GM18868 (cell line): ENCODE results near the gene SPAM1.
A peak's percentile ranks its signal among the peaks of the same experiment; 100 is the strongest.
"Not testable (repeated sequence)": the region's sequence is repeated elsewhere in the genome, so short reads cannot be mapped to it uniquely, and the experiment has no call there.

ENCODE experiments used
- ATAC-seq: cut with Tn5 transposase; IDR thresholded peaks from one replicate; pipeline ENCODE4 v1.9.1; 2021; ENCODE audit warnings: mild to moderate bottlenecking, moderate library complexity; ENCODE audit not compliant: unreplicated experiment

SPAM1 gene

GRCh38 chr7:123924941-123925340, at the start of gene SPAM1:
Gene SPAM1, plus strand, starts transcription at chr7:123925241. Its CDS starts 28,330 bp downstream, at chr7:123953571.
- no peak for ATAC-seq

GRCh38 chr7:123876557-123877256, 48.3 kb upstream of the SPAM1 start:
- ATAC-seq, result peak; percentile 54

- no peak for ATAC-seq
Measured at GRCh38 chr7:123879628-123880027, 45.4 kb upstream of the SPAM1 start.

GRCh38 chr7:123881300-123881699, 43.7 kb upstream of the SPAM1 start:
- no peak for ATAC-seq

GRCh38 chr7:123883154-123883553, 41.9 kb upstream of the SPAM1 start:
- no peak for ATAC-seq

- ATAC-seq, result no peak
Measured at GRCh38 chr7:123888192-123888591, 36.8 kb upstream of the SPAM1 start.

- ATAC-seq, result not testable (repeated sequence)
Measured at GRCh38 chr7:123894753-123895152, 30.3 kb upstream of the SPAM1 start.

- ATAC-seq, result no peak
Measured at GRCh38 chr7:123901101-123901500, 23.9 kb upstream of the SPAM1 start.

GRCh38 chr7:123905714-123906113, 19.3 kb upstream of the SPAM1 start:
- ATAC-seq, result no peak

GRCh38 chr7:123916240-123916724, 8.8 kb upstream of the SPAM1 start:
- no peak for ATAC-seq

GRCh38 chr7:123917878-123918277, 7.2 kb upstream of the SPAM1 start:
- no peak for ATAC-seq

- no peak for ATAC-seq
Measured at GRCh38 chr7:123918309-123918708, 6.7 kb upstream of the SPAM1 start.

GRCh38 chr7:123923599-123923998, 1.4 kb upstream of the SPAM1 start:
- ATAC-seq, result no peak

GRCh38 chr7:123929107-123929506, 4.1 kb downstream of the SPAM1 start:
- ATAC-seq, result no peak

GRCh38 chr7:123929655-123930054, 4.6 kb downstream of the SPAM1 start:
- no peak for ATAC-seq

- no peak for ATAC-seq
Measured at GRCh38 chr7:123935436-123936381, 10.7 kb downstream of the SPAM1 start.

GRCh38 chr7:123936388-123936787, 11.3 kb downstream of the SPAM1 start:
- ATAC-seq, result no peak

GRCh38 chr7:123939784-123940183, 14.7 kb downstream of the SPAM1 start:
- no peak for ATAC-seq

- no peak for ATAC-seq
Measured at GRCh38 chr7:123941391-123942180, 16.5 kb downstream of the SPAM1 start.

GRCh38 chr7:123944395-123944794, 19.4 kb downstream of the SPAM1 start:
- no peak for ATAC-seq

GRCh38 chr7:123945938-123946337, 20.9 kb downstream of the SPAM1 start:
- no peak for ATAC-seq
